HG03342 (cell line): Measurements from ENCODE around the gene NPVF.
A peak's percentile ranks its signal among the peaks of the same experiment; 100 is the strongest.

Experiments used
- ATAC-seq: cut with Tn5 transposase; IDR thresholded peaks from one replicate; pipeline ENCODE4 v1.9.1; 2021; ENCODE audit warnings: mild to moderate bottlenecking, moderate library complexity; ENCODE audit not compliant: unreplicated experiment

Gene NPVF, protein sequence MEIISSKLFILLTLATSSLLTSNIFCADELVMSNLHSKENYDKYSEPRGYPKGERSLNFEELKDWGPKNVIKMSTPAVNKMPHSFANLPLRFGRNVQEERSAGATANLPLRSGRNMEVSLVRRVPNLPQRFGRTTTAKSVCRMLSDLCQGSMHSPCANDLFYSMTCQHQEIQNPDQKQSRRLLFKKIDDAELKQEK

DNA sequence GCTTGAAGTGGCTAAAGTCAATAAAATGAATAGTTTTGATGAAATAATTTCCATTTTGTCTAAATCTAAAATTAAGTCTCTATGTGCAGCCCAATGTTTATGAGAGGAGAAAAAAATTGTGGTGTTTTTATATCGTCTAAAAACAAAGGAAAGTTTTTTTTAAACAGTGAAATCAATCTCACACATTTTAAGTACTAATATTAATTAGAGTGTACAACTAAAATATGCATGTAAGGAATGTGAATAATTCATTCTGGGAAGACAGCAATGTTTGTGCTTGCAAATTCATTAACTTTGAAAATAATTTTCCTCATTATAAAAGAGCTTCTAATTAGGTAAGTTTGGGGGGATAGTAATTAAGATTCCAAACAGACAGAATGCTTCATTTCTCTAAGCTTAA lies at the start of gene NPVF:
NPVF (minus strand) TSS at position 101 of the 400 bp plus-strand sequence; CDS start at position 54, 47 bp downstream.
- ATAC-seq: no peak

DNA sequence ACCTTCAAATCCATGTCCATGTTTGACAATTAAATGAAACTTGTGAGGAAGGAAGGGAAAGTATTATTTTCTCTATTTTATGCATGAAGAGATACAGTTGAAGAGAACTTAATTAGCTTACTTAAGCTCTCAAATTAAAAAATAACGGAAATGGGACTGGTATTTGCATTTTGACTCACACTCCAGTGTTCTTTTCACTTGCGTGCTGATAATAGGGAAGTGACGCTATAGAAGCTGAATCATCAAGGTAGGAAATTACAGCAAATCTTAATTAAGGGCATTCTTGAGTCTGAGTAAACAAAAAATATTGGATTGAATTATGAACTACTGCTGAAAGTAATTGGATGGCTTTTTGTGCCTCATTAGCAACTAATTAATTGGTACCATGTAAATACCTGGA lies 44.0 kb upstream of the NPVF start:
- no peak for ATAC-seq

DNA sequence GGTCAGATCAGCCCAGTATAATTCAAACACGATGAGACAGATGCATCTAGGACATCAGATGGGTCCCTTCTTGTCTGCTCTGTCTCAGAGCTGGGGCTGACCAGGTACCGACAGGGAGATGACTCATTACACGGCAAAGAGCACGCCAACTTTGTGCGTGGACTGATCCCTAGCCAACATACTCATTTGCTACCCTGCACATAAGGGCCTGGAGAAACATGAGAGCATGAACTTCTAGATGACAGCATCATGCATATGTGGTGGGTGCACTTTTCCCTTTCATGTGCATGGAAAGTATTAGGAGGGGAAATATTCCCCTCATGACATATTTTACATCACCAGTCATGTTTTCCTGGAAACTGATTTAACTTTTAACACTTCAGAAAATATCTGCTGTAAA lies 35.1 kb upstream of the NPVF start:
- ATAC-seq: no peak

DNA sequence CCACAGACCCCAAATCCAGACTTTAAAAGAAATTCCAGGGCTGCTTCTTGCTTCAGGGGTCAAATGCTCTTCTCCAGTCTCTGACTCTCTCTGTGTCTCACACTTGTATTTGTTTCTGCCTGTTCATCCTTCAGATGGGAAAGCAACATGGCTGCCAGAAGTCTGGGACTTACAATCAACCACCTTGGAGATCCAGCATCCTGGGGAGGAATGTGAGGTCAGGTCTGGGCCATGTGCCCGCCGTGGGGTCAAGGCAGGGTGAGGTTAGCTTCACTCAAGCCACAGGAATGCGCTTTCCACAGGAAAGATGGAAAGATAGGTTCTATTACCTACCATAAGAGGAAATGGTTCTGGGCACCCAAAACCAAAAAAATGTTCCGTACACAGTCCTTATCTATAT lies 34.3 kb upstream of the NPVF start:
- ATAC-seq: no peak

DNA sequence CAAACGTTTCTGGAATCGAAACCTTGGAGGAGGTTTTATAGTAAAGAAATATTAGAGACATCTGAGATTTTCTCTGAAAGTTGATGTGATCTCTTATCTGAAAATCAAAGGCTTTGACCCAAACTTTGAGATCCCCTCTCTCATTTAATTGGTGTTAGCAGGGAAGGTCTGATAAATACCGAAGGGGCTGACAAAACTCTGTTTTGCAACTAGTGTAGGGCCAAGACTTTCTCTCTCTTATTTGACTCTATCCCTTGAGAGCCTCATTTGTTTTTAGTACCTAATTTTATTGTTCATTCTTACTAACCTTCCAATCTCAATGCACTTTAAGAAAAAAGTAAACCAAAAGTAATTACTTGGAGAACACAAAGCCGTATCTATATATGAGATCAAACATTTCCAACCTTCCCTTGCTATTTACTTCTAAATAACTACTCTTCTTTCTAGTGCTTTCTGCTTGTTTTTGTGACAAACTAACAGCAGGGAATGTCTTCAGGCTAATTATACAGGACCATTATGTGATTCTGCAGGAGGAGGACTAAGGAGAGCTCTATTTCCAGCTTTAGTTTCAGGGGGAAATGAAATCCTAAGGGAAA lies 33.4 kb upstream of the NPVF start:
- no peak for ATAC-seq

DNA sequence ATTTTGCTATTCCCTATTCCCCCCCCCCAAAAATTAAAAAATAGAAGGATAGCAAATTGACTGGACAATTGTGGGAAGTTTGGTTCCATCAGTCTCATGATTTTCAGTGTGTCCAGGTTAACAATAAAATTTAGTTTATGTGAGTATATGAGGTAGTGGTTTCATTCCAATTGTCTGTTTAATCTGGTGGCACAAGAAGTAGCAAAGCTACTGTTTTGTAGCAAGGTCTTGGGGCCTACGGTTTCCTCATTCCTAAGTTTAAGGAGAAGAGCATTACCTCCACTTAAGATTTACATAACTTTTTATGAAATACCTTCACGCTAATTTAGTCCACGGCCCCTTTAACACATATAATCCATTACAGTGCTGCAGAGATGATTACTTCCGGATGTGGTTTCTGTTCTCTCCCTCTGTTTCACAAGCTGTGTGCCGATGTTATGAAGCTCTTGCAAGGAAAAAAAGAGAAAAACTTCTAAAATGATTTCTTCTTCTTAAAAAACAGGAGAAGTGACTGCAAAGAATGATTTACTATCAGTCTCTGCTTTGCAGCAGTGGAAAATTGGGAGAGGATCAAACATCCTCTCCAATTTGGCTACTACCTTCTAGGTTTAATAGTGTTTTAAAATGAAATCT lies 32.7 kb upstream of the NPVF start:
- ATAC-seq: no peak

DNA sequence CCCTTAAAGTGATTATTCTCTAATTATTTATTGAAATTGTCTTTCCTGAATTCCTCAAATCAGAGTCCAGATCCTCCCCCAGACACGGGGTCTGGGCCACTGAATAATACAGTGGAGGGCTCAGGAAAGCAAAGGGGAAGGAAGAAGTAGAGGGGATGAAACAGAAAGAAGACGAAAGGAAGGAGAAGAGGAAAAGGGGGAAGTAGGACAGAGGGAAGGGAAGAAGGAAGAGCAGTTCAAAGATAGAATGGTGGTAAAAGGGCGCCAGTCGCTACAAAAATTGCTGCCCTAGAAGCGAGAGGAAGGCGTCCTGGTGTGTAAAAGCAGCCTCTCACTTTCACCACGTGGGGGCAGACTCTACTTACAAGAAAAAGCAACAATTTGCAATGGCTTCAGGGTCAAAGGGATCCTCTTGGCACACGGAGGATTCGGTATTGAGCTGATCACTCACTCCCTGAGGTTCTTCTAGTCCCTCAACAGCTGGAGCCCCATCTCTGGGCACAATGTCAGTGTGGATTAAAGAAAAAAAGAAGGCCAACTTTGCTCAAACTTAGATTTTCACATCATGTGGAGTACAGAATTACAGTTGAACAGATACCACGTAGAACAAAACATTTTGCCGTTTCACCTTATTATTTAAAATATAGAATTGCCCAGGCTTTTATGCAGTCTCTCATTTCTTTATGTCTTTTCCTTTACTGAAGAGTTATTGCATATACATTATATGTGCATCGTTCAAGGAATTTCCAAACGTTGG lies 31.4 kb upstream of the NPVF start:
- ATAC-seq: peak; percentile 68

DNA sequence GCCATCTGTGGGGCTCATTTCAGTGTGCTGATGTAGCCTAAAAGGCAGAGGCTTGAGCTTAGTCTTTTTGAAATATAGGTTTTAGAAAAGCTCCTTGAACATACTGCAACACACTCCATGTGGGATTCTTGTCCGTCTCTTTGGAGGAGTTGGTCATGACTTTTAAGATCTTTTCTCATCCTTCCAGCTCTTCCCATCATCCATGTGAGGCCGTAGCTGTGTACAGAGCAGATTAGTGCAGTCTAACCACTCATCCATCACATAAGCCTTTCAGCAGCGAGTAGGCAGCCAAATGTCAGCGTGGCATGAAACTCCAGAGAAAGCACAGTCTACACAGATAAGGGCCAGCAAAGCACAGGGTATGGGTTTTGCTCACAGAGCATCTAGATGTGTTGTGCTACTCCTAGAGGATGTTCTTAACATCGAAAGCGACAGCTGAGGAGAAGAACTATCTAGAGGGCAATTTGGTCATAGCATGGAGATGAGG lies 28.1 kb upstream of the NPVF start:
- no peak for ATAC-seq

DNA sequence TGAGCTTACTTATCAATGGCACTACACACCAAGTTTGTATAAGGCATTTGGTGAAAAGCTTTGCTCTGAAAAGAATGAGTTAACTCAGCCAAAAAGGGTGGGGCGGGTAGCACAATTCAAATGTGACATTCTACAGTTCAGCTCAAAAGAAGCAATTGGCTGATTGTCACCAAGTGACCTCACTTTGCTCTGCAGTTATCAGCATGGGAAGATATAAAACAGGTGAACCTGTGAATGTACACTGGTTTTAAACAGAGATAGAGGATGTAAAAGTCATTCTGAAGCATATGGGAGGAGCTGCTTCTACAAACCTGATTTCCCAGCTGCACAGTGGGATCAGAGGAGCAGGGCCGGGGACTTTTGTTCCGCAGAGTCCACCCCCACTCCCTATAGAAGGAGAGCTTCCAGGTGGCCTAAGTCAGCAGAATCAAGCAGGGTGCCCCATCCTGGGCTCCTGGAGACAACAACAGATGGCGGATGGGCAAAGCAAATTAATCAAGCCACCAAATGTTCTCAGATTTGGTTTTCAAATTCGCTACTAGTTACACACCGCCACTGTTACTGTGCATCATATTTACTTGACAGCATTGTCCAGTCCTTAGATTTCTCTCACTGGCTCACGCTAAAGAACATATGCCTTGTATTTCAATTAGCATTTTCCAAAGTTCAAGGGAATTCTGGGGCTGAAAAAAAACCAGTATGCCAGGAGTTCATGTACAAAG lies 27.5 kb upstream of the NPVF start:
- no peak for ATAC-seq

DNA sequence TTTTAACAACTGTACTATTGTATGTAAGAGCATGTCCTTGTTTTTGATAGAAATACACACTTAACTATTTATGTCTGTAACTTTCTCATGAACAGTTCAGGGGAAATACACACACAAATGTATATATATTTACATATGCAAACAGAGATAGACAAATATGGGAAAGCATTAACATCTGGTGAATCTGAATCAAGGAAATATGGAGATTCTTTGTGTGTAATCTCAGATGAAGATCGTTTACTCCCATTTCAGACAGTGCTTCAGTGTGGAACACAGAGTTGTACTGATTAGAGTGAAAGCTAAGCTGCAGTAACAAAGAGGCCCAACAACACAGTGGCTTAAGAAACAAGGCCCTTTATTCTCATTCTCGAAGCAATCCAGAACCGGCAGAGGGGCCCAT lies 26.3 kb upstream of the NPVF start:
- no peak for ATAC-seq

DNA sequence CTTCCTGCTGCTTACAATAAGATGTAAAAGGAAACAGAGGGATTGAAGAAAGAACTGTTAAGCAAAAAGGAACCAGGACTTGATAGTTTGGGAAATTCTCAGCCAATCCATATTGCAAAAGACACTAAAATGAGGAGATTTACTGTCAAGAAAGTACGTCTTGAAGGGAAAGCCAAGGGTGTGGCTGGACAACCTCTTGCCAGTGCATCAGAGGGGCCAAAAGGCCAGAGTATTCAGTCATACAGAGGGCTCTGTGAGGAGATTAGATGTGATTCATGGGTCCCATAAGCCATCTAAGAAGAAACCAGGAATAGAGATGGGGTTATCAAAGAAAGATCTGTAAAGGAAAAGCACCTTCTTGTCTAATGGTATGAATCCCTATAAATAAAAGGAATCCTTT lies 25.4 kb upstream of the NPVF start:
- ATAC-seq: no peak

DNA sequence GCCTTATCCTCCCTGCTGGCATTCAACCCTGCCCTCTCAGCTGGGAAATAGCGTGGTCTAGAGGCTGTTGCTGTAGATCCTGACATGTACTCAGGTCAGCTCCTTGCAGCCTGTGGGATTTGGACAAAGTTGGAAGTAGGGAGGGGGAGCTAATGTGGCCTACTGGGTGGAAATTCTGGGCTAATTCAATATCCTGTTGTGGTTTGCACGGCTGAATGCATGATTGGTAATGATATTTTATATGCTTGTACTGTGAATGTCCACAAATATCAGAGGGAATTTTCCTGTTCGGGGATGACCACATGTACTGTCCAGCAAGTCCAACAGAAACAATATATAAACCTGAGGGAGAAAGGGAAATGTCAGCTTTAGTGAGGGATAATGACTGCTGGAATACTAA lies 22.1 kb upstream of the NPVF start:
- no peak for ATAC-seq

DNA sequence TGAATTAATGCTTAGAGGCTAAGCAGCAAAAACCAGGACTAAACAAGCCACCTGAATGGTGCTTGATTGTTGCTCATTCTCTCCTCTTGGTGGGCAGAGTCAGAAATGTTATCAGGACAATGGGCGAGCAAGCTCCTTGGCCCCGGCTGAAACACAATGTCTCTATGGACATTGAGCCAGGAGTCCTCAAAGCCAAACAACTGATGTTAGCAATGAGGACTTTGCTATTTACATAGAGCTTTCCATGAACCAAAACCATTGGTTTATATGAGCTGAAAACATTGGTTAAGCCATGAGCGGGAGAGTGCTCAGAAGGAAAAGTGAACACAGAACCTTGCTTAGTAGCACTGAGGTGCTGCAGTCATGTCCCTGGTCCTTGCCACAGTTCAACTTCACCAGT lies 21.5 kb upstream of the NPVF start:
- no peak for ATAC-seq

DNA sequence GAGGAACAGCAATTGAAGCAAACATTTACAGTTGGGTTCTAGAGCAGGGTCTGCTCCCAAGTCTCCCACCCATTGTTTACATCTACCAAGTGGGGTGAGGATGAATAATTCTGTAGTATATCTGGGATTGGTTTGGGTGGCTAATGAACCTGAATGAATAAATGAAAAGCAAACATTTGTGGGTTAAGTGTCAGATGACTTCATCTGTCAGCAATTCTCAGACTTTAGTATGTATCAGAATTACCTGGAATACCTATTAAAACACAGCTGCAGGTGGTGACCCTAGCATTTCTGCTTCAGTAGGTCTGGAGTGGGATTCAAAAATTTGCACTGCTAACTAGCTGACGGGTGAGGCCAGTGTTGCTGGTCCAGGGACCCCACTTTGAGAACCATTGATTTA lies 18.0 kb upstream of the NPVF start:
- no peak for ATAC-seq

DNA sequence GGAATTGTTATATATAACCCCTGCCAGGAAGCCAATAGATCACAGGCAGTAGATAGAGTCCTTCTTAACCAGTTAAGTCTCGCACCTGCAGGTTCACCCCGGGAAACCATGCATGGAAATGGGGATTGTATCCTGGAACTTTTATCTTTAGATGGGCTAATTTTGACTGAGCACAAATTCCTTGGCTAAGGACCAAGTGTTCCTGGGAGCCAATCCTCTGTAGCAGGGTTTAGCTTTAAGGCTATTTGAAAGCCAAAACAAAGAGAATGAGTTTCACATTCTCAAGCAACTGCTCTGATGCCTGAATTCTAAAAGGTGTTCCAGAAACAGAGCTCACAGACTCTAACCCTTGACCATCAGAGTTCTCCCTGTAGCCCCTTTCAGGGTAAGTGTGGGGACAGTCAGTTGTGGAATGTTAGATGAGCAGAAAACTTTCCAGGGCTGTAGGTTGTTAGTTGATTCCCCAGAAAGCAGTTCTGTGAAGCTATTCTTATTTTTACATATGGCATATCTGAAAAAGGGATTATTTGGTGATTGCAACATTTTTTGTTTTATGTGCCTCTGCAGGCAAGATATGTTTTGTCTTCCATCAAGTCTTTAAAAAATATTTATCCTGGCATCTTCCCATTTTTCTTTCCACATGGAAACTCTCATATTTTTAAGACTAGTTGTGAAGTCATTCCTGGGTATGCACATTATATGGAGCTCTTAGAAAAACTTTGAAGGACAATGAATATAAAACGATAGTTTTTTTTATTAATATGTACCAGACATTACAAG lies 16.2 kb upstream of the NPVF start:
- no peak for ATAC-seq

DNA sequence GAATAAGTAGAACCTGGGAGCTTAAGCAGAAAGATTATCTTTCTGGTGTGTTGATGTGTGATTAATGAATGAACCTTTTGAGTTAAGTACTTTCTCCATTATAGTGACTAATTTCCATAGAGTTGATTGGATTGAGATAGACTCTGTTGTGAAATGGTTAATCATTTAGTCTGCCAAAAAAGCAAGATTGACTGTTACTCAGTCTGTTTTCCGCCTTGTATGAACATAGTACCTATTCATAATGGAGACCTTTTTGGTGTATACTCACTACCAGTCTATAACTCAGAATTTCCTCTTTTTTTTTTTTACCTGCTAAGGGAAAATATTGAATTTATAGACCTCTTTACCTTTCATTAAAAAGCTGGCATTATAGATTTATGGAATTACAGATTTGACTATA lies 14.4 kb upstream of the NPVF start:
- ATAC-seq: no peak

DNA sequence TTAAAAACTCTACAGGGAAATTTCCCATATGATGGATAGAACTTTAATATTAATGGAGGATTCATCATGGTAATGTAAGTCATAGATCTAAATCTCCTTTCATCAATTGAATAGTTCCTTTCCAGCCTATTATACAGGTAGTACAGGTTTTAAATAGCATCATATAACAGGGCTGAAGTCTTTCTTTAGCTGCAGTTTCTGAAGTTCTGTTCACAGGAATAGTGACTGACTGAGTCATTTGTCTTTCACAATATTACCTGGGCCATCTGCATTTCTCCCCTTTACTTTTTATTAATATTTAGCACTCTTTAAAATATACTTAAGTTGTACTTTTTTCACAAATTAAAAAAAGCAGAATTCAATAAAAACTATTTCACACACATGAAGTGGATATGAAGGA lies 12.6 kb upstream of the NPVF start:
- ATAC-seq: no peak

DNA sequence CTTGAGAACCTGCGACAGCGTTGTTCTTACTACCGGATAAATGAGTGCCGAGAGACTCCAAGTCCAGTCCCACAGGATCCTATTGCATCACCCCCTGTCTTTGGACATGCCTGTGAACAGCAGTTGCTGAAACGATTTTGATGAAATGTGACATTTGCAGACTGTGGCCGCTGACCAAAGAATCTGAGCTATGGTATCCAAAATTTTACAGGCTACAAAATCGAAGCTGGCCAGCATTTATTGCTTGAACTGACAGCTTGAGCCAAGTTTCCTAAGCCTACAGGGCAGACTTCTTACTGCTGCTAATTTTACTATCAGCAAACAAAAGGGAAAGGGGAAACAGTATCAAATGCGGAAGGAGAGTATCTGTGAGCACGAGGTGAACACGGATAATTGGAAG lies 12.1 kb upstream of the NPVF start:
- no peak for ATAC-seq

DNA sequence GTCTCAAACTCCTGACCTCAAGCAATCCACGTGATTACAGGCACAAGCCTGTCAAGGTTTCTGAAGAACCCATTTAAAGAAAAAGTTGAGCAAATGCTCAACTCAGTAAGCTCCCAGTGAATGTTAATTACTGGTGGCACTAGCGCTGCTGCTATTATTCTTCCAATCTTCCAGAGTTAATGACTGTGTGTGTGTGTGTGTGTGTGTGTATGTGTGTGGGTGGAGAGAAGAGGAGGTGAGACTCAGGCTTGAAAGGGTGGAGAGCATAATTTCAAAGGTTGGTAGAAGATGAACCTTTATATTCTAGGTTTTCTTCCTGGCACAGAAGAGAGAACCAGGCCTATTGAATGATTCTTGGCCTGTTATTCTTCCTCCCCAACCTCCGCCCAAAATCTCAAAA lies 11.6 kb upstream of the NPVF start:
- no peak for ATAC-seq

DNA sequence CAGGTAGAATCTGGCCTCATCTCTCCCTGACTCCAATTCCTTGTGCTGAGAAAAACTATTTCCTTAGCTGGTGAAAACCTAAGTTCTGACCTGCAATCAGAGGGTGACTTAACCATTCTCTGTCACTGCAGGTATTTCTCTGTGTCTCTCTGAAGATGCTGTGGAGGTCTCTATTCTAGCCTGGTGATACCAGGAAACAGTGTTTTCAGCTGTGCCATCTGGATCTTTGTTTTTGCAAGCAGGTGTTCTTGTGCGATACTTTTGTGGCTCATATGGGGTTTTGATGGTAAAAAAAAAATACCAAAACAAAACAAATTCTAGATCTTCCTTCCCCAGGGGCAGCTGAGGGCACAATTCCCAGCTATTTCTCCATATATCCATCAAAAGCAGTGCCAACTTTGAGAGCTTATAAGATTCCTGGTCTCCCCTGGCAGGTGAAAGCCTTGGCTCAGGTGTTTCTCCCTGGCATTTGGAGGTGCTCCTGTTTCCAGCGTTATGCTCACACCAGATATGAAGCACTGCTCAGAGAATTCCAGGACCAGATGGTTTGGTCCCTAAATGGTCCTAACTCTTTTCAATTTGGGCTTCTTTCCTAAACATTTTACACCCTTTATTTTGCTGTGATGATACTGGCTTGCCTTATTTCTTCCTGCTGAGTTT lies 9.9 kb upstream of the NPVF start:
- ATAC-seq: no peak
